ENCODE data around the gene TNIK. TPM values are rescaled to one million over a fixed set of nuclear protein-coding genes. Genes with fewer than 3 reads are reported as not detected.

The TNIK gene
- total and polyA plus RNA-seq, 10 donors, result 0.85 to 34.5 (median 14.1) TPM

DNA sequence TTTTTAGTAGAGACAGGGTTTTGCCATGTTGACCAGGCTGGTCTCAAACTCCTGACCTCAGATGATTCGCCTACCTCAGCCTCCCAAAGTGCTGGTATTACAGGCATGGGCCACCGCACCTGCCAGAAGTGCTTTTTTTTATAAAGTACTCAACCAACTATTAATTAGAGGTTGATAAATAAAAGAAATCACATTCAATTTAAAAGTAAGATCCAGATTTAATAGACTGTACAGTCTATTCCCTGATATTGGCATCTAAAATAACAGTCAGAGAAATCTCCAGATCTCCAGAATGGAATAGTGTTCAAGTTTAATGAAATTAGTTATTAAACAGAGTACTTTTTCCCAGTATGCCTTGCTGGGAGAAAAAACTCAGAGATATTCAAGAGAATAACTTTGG, 290.8 kb downstream of the TNIK start:
- H3K27ac ChIP-seq, result no peak overlapping the region
- H3K36me3 ChIP-seq, result no peaks in the 10 kb centered on the region
- no peaks in the 10 kb centered on the region for H3K27me3 ChIP-seq (replicated peaks in 1 of 7)
- TF ChIP-seq POLR2AphosphoS5 (IDR thresholded peaks at IDR 0.05), result no peak
- TF ChIP-seq POLR2A (IDR thresholded peaks at IDR 0.05), result no peak
- TF ChIP-seq, protein P1, sequence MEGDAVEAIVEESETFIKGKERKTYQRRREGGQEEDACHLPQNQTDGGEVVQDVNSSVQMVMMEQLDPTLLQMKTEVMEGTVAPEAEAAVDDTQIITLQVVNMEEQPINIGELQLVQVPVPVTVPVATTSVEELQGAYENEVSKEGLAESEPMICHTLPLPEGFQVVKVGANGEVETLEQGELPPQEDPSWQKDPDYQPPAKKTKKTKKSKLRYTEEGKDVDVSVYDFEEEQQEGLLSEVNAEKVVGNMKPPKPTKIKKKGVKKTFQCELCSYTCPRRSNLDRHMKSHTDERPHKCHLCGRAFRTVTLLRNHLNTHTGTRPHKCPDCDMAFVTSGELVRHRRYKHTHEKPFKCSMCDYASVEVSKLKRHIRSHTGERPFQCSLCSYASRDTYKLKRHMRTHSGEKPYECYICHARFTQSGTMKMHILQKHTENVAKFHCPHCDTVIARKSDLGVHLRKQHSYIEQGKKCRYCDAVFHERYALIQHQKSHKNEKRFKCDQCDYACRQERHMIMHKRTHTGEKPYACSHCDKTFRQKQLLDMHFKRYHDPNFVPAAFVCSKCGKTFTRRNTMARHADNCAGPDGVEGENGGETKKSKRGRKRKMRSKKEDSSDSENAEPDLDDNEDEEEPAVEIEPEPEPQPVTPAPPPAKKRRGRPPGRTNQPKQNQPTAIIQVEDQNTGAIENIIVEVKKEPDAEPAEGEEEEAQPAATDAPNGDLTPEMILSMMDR (IDR thresholded peaks at IDR 0.05 in 8 of 11, conservative IDR thresholded peaks at IDR 0.05 in 3 of 11), result no peak
- no peak overlapping the region for H3K4me3 ChIP-seq
- H3K4me1 ChIP-seq, result peaks cover 0 to 4% (median 0%) of the 10 kb centered on the region in 6 donors
- no peaks in the 10 kb centered on the region for H3K9me3 ChIP-seq
- WGBS, 5 donors, result 48 to 79% (median 73%) methylated on average over 2 of the region's 2 CpGs
- no peak for DNase-seq
- intact Hi-C loops (cut with DNase I; ENCODE audit: low total_unique reads), result no loop called here

DNA sequence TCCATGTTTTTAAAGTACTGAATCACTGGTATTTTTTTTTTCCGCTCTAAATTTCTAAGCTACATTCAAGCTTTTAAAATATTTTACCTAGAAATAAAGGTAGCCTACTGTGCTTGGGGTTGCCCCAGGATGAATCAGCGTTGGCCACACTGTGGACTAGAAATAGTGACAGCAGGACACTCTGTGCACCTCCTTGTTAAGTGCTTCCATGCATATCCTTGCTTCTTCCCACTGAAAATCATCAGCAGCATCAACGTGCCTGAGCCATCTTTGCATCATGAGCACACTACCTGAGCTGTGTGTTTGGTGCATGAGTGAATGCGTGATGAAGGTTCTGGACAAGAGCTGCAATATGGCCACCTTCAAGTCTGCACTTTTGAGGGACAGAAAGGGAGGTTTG, 291.7 kb downstream of the TNIK start:
- TF ChIP-seq POLR2A (IDR thresholded peaks at IDR 0.05) (no peak), POLR2AphosphoS5 (IDR thresholded peaks at IDR 0.05) (no peak)
- TF ChIP-seq, protein P1 (IDR thresholded peaks at IDR 0.05 in 8 of 11, conservative IDR thresholded peaks at IDR 0.05 in 3 of 11), result no peak
- intact Hi-C loops (cut with DNase I; ENCODE audit: low total_unique reads), result no loop called here
- Histone ChIP-seq H3K9me3 (peaks cover 0 to 1% (median 0%) of the 10 kb centered on the region in 8 donors), H3K27me3 (replicated peaks in 1 of 7) (no peaks in the 10 kb centered on the region), H3K36me3 (peaks cover 0 to 4% (median 0%) of the 10 kb centered on the region in 6 donors), H3K4me3 (no peak overlapping the region), H3K4me1 (no peaks in the 10 kb centered on the region), H3K27ac (no peak overlapping the region)
- DNase-seq, result no peak
- 86 to 97% (median 90%) methylated on average over 4 of the region's 4 CpGs for WGBS, 5 donors

DNA sequence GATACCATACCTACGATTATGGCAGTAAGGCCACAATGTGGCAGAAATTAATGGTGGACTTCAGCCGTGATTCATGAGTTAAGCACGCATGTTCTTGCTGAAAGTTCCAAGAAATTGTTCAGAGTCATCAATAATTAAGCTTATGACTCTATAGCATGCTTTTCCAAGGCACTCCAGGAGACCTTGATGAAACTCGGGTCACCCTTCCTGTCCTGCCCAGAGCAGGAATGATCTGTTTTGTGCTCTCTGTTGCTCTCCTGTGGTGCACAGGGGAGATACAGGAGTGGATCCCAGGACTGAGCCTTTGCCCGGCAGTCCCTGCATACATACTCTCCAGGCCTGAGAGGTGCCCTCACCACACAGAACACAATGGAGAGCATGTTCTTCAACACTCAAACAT, 292.1 kb downstream of the TNIK start:
- H3K4me3 ChIP-seq, result no peak overlapping the region
- no peak overlapping the region for H3K27ac ChIP-seq
- H3K36me3 ChIP-seq, result peaks cover 0 to 6% (median 0%) of the 10 kb centered on the region in 6 donors
- 67 to 92% (median 82%) methylated on average over 5 of the region's 5 CpGs for WGBS, 5 donors
- H3K27me3 ChIP-seq (replicated peaks in 1 of 7), result no peaks in the 10 kb centered on the region
- peaks cover 0 to 6% (median 4%) of the 10 kb centered on the region in 8 donors for H3K9me3 ChIP-seq
- intact Hi-C loops (cut with DNase I; ENCODE audit: low total_unique reads), result no loop called here
- TF ChIP-seq, protein P1 (IDR thresholded peaks at IDR 0.05 in 8 of 11, conservative IDR thresholded peaks at IDR 0.05 in 3 of 11), result peak in 6 of 11 experiments; percentile 8 to 28 (median 14)
- no peak for TF ChIP-seq POLR2A (IDR thresholded peaks at IDR 0.05)
- TF ChIP-seq POLR2AphosphoS5 (IDR thresholded peaks at IDR 0.05), result no peak
- H3K4me1 ChIP-seq, result no peaks in the 10 kb centered on the region
- DNase-seq, result no peak

DNA sequence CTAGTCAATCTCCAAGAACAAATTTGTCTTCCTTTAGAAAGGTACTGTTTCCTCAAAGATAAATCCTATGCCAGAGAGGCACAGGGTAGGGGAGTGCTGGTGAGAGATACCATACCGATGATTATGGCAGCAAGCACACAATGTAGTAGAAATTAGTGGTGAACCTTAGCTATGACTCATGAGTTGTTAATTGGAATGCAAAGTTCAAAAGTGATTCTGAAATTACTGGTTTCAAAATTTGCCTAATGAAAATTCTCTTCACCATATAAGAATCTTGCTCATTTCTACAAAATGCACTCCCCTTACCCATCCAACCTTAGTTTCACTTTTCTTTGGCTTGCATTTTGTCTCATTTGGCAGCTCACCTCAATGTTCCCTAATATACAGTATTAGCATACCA, 294.2 kb downstream of the TNIK start:
- TF ChIP-seq POLR2A (IDR thresholded peaks at IDR 0.05), result no peak
- TF ChIP-seq, protein P1 (IDR thresholded peaks at IDR 0.05 in 8 of 11, conservative IDR thresholded peaks at IDR 0.05 in 3 of 11), result no peak
- no peak for TF ChIP-seq POLR2AphosphoS5 (IDR thresholded peaks at IDR 0.05)
- intact Hi-C loops (cut with DNase I; ENCODE audit: low total_unique reads), result no loop called here
- DNase-seq, result no peak
- Histone ChIP-seq H3K27ac (no peak overlapping the region), H3K36me3 (peaks cover 0 to 10% (median 0%) of the 10 kb centered on the region in 6 donors), H3K27me3 (replicated peaks in 1 of 7) (no peaks in the 10 kb centered on the region), H3K4me3 (no peak overlapping the region), H3K9me3 (peaks cover 0 to 15% (median 10%) of the 10 kb centered on the region in 8 donors), H3K4me1 (no peaks in the 10 kb centered on the region)
- 71 to 92% (median 88%) methylated on average over 1 of the region's 1 CpG for WGBS, 5 donors
